GM18502 (cell line): Measurements from ENCODE around the gene HRK.

Experiments
- ATAC-seq: cut with Tn5 transposase; IDR thresholded peaks from one replicate; pipeline ENCODE4 v1.9.1; 2021; ENCODE audit warnings: mild to moderate bottlenecking; ENCODE audit not compliant: unreplicated experiment, poor library complexity

The HRK gene

GRCh38 chr12:116901612-116902011 is 20.4 kb upstream of the HRK start:
- no peak for ATAC-seq

GRCh38 chr12:116898669-116899068 is 17.4 kb upstream of the HRK start:
- ATAC-seq: no peak

DNA sequence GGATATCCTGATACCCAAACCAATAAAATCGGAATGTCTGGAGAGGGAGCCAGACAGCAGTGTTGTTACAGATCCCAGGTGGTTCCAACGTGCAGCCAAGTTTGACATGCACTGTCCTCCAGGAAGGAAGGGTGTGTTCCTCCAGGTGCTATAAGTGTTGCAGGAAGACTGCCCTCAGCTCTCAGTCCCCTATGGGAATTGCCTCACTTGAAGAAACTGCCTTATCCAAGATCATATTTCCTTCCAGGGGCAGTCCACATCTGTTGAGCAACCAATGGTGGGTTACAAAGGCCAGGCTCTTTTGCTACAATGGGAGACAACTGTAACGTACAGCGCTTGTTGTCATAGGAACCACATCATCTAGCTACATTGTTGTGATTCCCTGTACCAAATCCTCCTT is 16.2 kb upstream of the HRK start:
- ATAC-seq: no peak

DNA sequence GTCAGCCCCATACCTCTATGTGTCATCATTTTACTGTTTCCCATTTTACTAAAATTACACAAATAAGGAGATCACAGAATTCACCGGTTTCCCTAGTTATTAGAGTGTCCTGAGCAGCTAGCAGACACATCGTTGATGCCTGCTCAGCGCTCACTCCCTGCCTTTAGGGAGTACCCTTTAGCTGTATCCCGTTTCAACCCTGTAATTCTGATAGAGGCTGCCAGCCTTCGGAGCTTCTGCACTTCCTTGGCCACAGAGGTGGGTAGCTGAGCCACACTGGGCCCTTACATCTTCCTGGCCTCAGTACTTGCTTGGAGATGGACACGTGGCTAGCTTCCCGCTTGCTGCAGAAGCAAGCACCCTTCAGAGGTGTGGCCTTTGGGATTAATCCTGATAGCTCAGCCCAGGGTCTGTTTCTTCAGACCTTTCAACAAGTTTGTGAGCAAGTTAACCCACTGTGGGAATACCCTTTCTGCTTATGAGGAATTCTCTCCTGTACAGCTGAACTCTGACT is 15.2 kb upstream of the HRK start:
- no peak for ATAC-seq

DNA sequence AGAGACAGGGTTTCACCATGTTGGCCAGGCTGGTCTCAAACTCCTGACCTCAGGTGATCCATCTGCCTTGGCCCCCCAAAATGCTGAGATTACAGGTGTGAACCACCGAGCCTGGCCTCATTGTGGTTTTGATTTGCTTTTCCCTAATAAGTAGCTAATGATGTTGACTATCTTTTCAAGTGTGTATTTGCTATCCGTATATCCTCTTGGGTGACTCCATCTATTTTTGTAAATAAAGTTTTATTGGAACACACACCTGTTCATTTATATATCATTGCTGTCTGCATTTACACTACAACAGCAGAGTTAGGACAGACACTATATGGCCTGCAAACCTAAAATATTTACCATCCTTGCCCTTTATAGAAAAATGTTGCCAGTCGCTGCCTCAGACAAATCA is 13.7 kb upstream of the HRK start:
- ATAC-seq: no peak

DNA sequence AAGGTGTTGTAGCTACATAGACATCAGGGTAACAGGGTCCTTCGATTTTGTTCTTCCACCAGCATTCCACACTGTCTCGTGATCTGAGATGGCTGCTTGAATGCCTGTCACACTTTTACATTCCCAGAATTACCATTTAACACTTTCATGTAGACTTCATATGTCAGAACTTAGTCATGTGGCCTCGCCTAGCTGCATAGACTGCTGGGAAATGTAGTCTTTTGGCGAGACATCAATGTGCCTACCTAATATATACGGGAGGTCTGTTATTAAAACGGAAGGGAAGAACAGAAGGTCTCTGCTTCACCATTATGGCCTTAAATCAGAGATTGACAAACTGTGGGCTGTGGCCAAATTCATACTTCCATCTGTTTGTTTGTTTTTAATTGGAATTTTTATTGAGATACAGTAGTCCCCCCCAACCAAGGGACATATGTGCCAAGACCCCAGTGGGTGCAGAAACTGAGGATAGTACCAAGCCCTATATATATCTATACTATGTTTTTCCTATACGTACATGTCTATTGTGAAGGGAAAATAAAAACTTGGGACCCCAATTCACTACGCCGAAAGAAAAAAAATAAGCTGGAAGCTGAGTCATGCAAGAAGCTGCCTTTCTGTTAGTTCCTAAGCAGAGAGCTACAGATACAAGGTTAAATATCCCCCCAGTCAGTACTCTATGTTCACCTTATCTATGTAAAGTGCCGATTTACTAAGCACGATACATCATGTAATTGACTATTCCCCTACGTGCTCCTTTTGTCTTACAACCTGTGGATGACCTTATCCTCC is 11.3 kb upstream of the HRK start:
- ATAC-seq: no peak

- no peak for ATAC-seq
Observed at GRCh38 chr12:116891019-116891418, 9.8 kb upstream of the HRK start.

GRCh38 chr12:116890330-116890729 is 9.1 kb upstream of the HRK start:
- no peak for ATAC-seq

- no peak for ATAC-seq
Observed at GRCh38 chr12:116887897-116888296, 6.7 kb upstream of the HRK start.

DNA sequence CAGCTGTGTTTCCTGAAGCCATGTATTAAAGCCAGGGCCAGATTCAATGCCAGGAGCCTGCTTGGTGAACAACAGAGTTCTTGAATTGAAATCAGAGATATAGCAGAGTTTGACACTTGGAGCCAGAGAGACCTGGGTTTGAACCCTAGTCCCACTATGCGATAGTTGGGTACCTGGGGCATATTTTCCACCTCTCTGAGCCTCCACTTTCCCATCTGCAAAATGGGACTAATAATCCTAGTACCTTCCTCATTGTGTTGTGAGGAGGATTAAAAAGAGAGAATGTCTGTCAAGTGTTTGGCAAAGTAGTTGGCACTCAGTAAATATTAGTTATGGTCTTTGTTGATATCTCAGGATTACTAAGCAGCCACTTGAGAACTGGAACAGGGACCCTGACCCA is 6.0 kb upstream of the HRK start:
- no peak for ATAC-seq

- no peak for ATAC-seq
Observed at GRCh38 chr12:116885491-116885890, 4.2 kb upstream of the HRK start.

DNA sequence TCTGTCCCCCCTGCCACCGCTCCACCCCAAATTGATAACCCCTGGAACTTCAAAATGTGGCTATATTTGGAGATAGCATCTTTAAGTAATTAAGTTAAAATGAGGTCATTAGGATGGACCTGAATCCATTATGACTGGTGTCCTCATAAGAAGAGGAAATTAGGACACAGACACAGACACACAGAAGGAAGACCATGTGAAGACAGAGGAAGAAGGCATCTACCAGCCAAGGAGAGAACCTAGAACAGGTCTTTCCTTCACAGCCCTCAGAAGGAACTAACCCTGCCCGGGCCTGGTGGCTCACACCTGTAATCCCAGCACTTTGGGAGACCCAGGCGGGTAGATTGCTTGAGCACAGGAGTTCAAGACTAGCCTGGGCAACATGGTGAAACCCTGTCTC is 3.6 kb upstream of the HRK start:
- no peak for ATAC-seq

- no peak for ATAC-seq
Observed at GRCh38 chr12:116882742-116883141, 1.5 kb upstream of the HRK start.

- no peak for ATAC-seq
Observed at GRCh38 chr12:116881877-116882507, 751 bp upstream of the HRK start.

- ATAC-seq: peak; percentile 64
Observed at GRCh38 chr12:116880817-116881324, 370 bp downstream of the HRK start.

DNA sequence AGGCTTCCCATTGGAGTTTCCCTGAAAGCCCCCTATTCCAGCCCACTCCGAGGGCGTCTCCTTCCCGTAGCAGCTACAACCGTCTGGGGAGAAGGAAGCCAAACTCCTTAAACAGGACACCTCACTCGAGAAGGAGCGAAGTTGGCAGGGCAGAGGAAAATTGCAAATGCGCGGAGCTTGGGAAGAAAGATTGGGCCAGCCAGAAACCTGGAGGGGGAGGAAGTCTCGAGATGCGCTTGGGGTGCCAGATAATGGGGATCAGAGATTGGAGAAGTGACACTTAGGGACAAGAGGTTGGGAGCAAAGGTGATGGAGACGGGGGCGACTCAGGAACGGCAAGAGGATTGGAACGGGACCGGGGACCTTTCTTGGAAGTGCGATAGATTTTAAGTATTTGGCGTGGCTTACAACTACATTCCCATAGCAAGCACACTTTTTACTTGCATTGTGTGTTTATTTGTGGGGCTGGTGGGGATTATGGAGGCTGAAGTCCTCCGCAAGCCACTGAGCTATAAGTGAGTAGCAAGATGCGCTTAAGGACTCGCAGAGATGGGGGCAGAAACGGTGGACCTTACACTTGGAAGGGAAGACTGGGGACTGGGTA is 926 bp downstream of the HRK start:
- ATAC-seq: peak; percentile 10

- no peak for ATAC-seq
Observed at GRCh38 chr12:116879509-116880212, 1.6 kb downstream of the HRK start.

DNA sequence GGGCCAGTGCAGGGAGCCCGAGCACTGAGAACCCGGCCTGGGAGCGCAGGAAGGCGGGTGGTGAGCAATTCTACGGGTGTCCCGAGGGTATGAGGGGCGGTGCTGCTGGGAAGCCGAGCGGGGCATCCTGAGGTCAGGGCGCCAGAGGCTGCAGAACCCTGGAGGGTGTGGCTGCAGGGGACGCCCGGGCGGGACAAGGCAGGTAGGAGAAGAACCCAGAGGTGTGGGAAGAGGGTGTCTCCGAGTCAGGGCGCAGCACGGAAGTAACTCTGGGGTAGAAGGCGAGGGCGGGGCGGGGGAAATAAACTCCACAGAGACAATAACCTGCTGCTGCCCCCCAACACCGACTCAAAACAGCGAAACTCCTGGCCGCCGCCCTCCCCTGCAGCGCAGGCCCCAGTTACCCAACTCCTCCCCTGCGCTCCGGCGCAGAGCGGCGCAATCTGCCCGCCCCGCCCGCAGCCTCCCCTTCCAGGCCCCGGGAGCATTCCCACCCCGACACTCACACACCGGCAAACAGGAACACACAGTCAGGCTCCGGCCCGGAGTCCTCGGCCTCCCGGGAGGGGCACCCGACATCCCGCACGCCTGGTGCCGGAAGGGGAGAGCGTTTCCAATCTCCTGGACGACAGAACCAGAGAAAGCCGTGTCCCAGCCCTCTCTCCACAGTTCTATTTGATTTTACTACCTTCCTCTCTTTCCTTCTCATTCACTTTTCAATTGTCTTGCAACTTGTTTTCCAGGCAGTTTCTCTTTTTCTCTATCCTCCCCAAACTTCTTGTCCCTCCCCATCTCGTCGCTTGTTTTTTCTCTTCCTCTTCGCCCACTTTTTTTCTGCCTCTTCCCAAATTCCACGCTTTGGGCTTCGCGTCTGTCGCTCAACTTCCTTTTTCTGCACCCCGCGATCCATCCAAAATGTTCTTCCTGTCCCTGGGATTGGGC is 2.4 kb downstream of the HRK start:
- no peak for ATAC-seq

- no peak for ATAC-seq
Observed at GRCh38 chr12:116876151-116876869, 4.9 kb downstream of the HRK start.
